ENCODE measurements around the gene DCTN5. TPM values are rescaled to one million over a fixed set of nuclear protein-coding genes. Genes with fewer than 3 reads are reported as not detected.

The DCTN5 gene
- polyA plus RNA-seq, 4 donors: 12.2 to 55.8 (median 20.3) TPM

GRCh38 chr16:23692190-23692837 is 51.0 kb downstream of the DCTN5 start:
- 97 to 99% (median 98%) methylated on average over 6 of the region's 6 CpGs for WGBS, 3 donors
- Histone ChIP-seq H3K4me1 (ENCODE audit: control insufficient read depth in 3 of 3, insufficient read depth in 2 of 3, low read depth in 1 of 3, low read length in 2 of 3) (no peaks in the 10 kb centered on the region), H3K27ac (ENCODE audit: low read depth in 1 of 3, low read length in 2 of 3) (no peak overlapping the region), H3K4me3 (ENCODE audit: low read depth in 1 of 3, low read length in 3 of 3) (no peak overlapping the region), H3K27me3 (ENCODE audit: control insufficient read depth in 3 of 3, insufficient read depth in 3 of 3, low read length in 3 of 3) (no peaks in the 10 kb centered on the region), H3K9me3 (ENCODE audit: control insufficient read depth in 2 of 2, insufficient read depth in 1 of 2, low read depth in 1 of 2, low read length in 1 of 2) (no peaks in the 10 kb centered on the region), H3K36me3 (ENCODE audit: control insufficient read depth in 3 of 3, insufficient read depth in 2 of 3, low read depth in 1 of 3, low read length in 3 of 3) (peaks cover 13 to 51% (median 16%) of the 10 kb centered on the region in 3 donors)
- no peak for FAIRE-seq
- no peak for DNase-seq

- 97 to 100% (median 98%) methylated on average over 4 of the region's 4 CpGs for WGBS, 3 donors
- H3K36me3 ChIP-seq (ENCODE audit: control insufficient read depth in 3 of 3, insufficient read depth in 2 of 3, low read depth in 1 of 3, low read length in 3 of 3): peaks cover 7 to 34% (median 11%) of the 10 kb centered on the region in 3 donors
- no peak for FAIRE-seq
- no peaks in the 10 kb centered on the region for H3K4me1 ChIP-seq (ENCODE audit: control insufficient read depth in 3 of 3, insufficient read depth in 2 of 3, low read depth in 1 of 3, low read length in 2 of 3)
- DNase-seq: no peak
- H3K27me3 ChIP-seq (ENCODE audit: control insufficient read depth in 3 of 3, insufficient read depth in 3 of 3, low read length in 3 of 3): no peaks in the 10 kb centered on the region
- H3K9me3 ChIP-seq (ENCODE audit: control insufficient read depth in 2 of 2, insufficient read depth in 1 of 2, low read depth in 1 of 2, low read length in 1 of 2): no peaks in the 10 kb centered on the region
- no peak overlapping the region for H3K27ac ChIP-seq (ENCODE audit: low read depth in 1 of 3, low read length in 2 of 3)
- H3K4me3 ChIP-seq (ENCODE audit: low read depth in 1 of 3, low read length in 3 of 3): no peak overlapping the region
Observed at GRCh38 chr16:23694265-23694643, 53.0 kb downstream of the DCTN5 start.

GRCh38 chr16:23694644-23695373 is 53.5 kb downstream of the DCTN5 start:
- Histone ChIP-seq H3K4me3 (ENCODE audit: low read depth in 1 of 3, low read length in 3 of 3) (no peak overlapping the region), H3K4me1 (ENCODE audit: control insufficient read depth in 3 of 3, insufficient read depth in 2 of 3, low read depth in 1 of 3, low read length in 2 of 3) (no peaks in the 10 kb centered on the region), H3K9me3 (ENCODE audit: control insufficient read depth in 2 of 2, insufficient read depth in 1 of 2, low read depth in 1 of 2, low read length in 1 of 2) (no peaks in the 10 kb centered on the region), H3K27me3 (ENCODE audit: control insufficient read depth in 3 of 3, insufficient read depth in 3 of 3, low read length in 3 of 3) (no peaks in the 10 kb centered on the region), H3K27ac (ENCODE audit: low read depth in 1 of 3, low read length in 2 of 3) (no peak overlapping the region), H3K36me3 (ENCODE audit: control insufficient read depth in 3 of 3, insufficient read depth in 2 of 3, low read depth in 1 of 3, low read length in 3 of 3) (peaks cover 6 to 28% (median 7%) of the 10 kb centered on the region in 3 donors)
- DNase-seq (peak in 1 of 2 donors; percentile 38), FAIRE-seq (no peak)
- WGBS, 3 donors: 35 to 81% (median 65%) methylated on average over 30 to 32 of the region's 32 CpGs

- H3K4me3 ChIP-seq (ENCODE audit: low read depth in 1 of 3, low read length in 3 of 3): no peak overlapping the region
- 83 to 93% (median 91%) methylated on average over 9 to 11 of the region's 11 CpGs for WGBS, 3 donors
- H3K36me3 ChIP-seq (ENCODE audit: control insufficient read depth in 3 of 3, insufficient read depth in 2 of 3, low read depth in 1 of 3, low read length in 3 of 3): peaks cover 0 to 19% (median 3%) of the 10 kb centered on the region in 3 donors
- no peak for DNase-seq
- no peak for FAIRE-seq
- H3K27me3 ChIP-seq (ENCODE audit: control insufficient read depth in 3 of 3, insufficient read depth in 3 of 3, low read length in 3 of 3): no peaks in the 10 kb centered on the region
- H3K4me1 ChIP-seq (ENCODE audit: control insufficient read depth in 3 of 3, insufficient read depth in 2 of 3, low read depth in 1 of 3, low read length in 2 of 3): no peaks in the 10 kb centered on the region
- H3K9me3 ChIP-seq (ENCODE audit: control insufficient read depth in 2 of 2, insufficient read depth in 1 of 2, low read depth in 1 of 2, low read length in 1 of 2): no peaks in the 10 kb centered on the region
- H3K27ac ChIP-seq (ENCODE audit: low read depth in 1 of 3, low read length in 2 of 3): no peak overlapping the region
Observed at GRCh38 chr16:23695756-23696155, 54.5 kb downstream of the DCTN5 start.

GRCh38 chr16:23699100-23699499 is 57.8 kb downstream of the DCTN5 start:
- H3K4me1 ChIP-seq (ENCODE audit: control insufficient read depth in 3 of 3, insufficient read depth in 2 of 3, low read depth in 1 of 3, low read length in 2 of 3): no peaks in the 10 kb centered on the region
- FAIRE-seq (no peak), DNase-seq (peak; percentile 47 to 92)
- no peak overlapping the region for H3K4me3 ChIP-seq (ENCODE audit: low read depth in 1 of 3, low read length in 3 of 3)
- H3K36me3 ChIP-seq (ENCODE audit: control insufficient read depth in 3 of 3, insufficient read depth in 2 of 3, low read depth in 1 of 3, low read length in 3 of 3): no peaks in the 10 kb centered on the region
- no peaks in the 10 kb centered on the region for H3K9me3 ChIP-seq (ENCODE audit: control insufficient read depth in 2 of 2, insufficient read depth in 1 of 2, low read depth in 1 of 2, low read length in 1 of 2)
- peak overlapping the region in 2 of 3 donors; percentile 74 to 83 for H3K27ac ChIP-seq (ENCODE audit: low read depth in 1 of 3, low read length in 2 of 3)
- H3K27me3 ChIP-seq (ENCODE audit: control insufficient read depth in 3 of 3, insufficient read depth in 3 of 3, low read length in 3 of 3): no peaks in the 10 kb centered on the region
- 14 to 55% (median 35%) methylated on average over 4 of the region's 4 CpGs for WGBS, 3 donors

- H3K4me1 ChIP-seq (ENCODE audit: control insufficient read depth in 3 of 3, insufficient read depth in 2 of 3, low read depth in 1 of 3, low read length in 2 of 3): no peaks in the 10 kb centered on the region
- DNase-seq (no peak), FAIRE-seq (no peak)
- H3K27ac ChIP-seq (ENCODE audit: low read depth in 1 of 3, low read length in 2 of 3): no peak overlapping the region
- H3K27me3 ChIP-seq (ENCODE audit: control insufficient read depth in 3 of 3, insufficient read depth in 3 of 3, low read length in 3 of 3): no peaks in the 10 kb centered on the region
- no peaks in the 10 kb centered on the region for H3K9me3 ChIP-seq (ENCODE audit: control insufficient read depth in 2 of 2, insufficient read depth in 1 of 2, low read depth in 1 of 2, low read length in 1 of 2)
- H3K4me3 ChIP-seq (ENCODE audit: low read depth in 1 of 3, low read length in 3 of 3): no peak overlapping the region
- WGBS, 3 donors: 90 to 97% (median 91%) methylated on average over 2 of the region's 2 CpGs
- no peaks in the 10 kb centered on the region for H3K36me3 ChIP-seq (ENCODE audit: control insufficient read depth in 3 of 3, insufficient read depth in 2 of 3, low read depth in 1 of 3, low read length in 3 of 3)
Observed at GRCh38 chr16:23700093-23700492, 58.8 kb downstream of the DCTN5 start.

GRCh38 chr16:23700509-23700908 is 59.2 kb downstream of the DCTN5 start:
- no peaks in the 10 kb centered on the region for H3K9me3 ChIP-seq (ENCODE audit: control insufficient read depth in 2 of 2, insufficient read depth in 1 of 2, low read depth in 1 of 2, low read length in 1 of 2)
- DNase-seq (peak; percentile 52 to 83), FAIRE-seq (no peak)

GRCh38 chr16:23701045-23701444 is 59.8 kb downstream of the DCTN5 start:
- no peaks in the 10 kb centered on the region for H3K36me3 ChIP-seq (ENCODE audit: control insufficient read depth in 3 of 3, insufficient read depth in 2 of 3, low read depth in 1 of 3, low read length in 3 of 3)
- 75 to 85% (median 80%) methylated on average over 8 of the region's 8 CpGs for WGBS, 3 donors
- H3K4me3 ChIP-seq (ENCODE audit: low read depth in 1 of 3, low read length in 3 of 3): no peak overlapping the region
- H3K4me1 ChIP-seq (ENCODE audit: control insufficient read depth in 3 of 3, insufficient read depth in 2 of 3, low read depth in 1 of 3, low read length in 2 of 3): no peaks in the 10 kb centered on the region
- no peak overlapping the region for H3K27ac ChIP-seq (ENCODE audit: low read depth in 1 of 3, low read length in 2 of 3)
- FAIRE-seq (no peak), DNase-seq (no peak)
- no peaks in the 10 kb centered on the region for H3K9me3 ChIP-seq (ENCODE audit: control insufficient read depth in 2 of 2, insufficient read depth in 1 of 2, low read depth in 1 of 2, low read length in 1 of 2)
- H3K27me3 ChIP-seq (ENCODE audit: control insufficient read depth in 3 of 3, insufficient read depth in 3 of 3, low read length in 3 of 3): no peaks in the 10 kb centered on the region

More at GRCh38 chr16:23700509-23700908, 59.2 kb downstream of the DCTN5 start:
- Histone ChIP-seq H3K27me3 (ENCODE audit: control insufficient read depth in 3 of 3, insufficient read depth in 3 of 3, low read length in 3 of 3) (no peaks in the 10 kb centered on the region), H3K4me1 (ENCODE audit: control insufficient read depth in 3 of 3, insufficient read depth in 2 of 3, low read depth in 1 of 3, low read length in 2 of 3) (no peaks in the 10 kb centered on the region), H3K4me3 (ENCODE audit: low read depth in 1 of 3, low read length in 3 of 3) (no peak overlapping the region), H3K36me3 (ENCODE audit: control insufficient read depth in 3 of 3, insufficient read depth in 2 of 3, low read depth in 1 of 3, low read length in 3 of 3) (no peaks in the 10 kb centered on the region), H3K27ac (ENCODE audit: low read depth in 1 of 3, low read length in 2 of 3) (no peak overlapping the region)
- WGBS, 3 donors: 35 to 39% (median 38%) methylated on average over 8 of the region's 8 CpGs
